GM12873 (cell line): ENCODE results near the gene TBX2.

Experiments used
- TF ChIP-seq, protein P1 (sequence below): IDR thresholded peaks from 2 replicates; pipeline ENCODE4 v1.5.1; 2012; ENCODE audit warnings: low read depth, mild to moderate bottlenecking, moderate library complexity, low read length, control low read depth; ENCODE audit not compliant: insufficient read depth; ENCODE audit errors: missing control alignments

Gene TBX2

DNA sequence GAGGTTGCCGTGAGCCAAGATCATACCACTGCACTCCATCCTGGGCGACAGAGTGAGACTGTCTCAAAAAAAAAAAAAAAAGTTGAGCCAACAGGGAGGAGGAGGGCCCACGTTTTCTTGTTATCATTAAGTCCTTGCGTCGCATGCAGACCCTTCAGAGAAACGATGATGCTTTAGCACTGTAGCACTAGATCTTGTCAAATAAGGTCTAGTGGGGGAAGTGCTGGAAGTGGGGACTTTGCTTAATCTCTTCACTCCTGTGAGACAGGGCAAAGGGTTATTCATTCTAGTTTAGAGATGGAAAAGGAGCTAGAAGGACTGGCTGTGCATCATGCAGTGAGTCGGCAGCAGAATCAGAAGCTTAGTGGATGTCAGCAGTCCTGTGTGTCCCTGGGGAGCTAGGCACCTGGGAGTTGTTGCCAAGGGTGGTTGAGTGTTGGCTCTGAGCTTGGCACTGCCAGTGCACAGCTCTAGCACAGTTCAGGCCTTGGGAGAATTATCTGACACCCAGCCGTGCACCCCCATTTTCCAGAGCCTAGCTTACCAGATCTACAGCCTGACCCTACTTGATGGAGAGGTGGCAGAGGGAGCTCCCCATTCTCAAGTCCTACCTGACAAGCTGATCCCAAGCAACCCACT lies 33.4 kb upstream of the TBX2 start:
- TF ChIP-seq, protein P1, sequence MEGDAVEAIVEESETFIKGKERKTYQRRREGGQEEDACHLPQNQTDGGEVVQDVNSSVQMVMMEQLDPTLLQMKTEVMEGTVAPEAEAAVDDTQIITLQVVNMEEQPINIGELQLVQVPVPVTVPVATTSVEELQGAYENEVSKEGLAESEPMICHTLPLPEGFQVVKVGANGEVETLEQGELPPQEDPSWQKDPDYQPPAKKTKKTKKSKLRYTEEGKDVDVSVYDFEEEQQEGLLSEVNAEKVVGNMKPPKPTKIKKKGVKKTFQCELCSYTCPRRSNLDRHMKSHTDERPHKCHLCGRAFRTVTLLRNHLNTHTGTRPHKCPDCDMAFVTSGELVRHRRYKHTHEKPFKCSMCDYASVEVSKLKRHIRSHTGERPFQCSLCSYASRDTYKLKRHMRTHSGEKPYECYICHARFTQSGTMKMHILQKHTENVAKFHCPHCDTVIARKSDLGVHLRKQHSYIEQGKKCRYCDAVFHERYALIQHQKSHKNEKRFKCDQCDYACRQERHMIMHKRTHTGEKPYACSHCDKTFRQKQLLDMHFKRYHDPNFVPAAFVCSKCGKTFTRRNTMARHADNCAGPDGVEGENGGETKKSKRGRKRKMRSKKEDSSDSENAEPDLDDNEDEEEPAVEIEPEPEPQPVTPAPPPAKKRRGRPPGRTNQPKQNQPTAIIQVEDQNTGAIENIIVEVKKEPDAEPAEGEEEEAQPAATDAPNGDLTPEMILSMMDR: no peak

DNA sequence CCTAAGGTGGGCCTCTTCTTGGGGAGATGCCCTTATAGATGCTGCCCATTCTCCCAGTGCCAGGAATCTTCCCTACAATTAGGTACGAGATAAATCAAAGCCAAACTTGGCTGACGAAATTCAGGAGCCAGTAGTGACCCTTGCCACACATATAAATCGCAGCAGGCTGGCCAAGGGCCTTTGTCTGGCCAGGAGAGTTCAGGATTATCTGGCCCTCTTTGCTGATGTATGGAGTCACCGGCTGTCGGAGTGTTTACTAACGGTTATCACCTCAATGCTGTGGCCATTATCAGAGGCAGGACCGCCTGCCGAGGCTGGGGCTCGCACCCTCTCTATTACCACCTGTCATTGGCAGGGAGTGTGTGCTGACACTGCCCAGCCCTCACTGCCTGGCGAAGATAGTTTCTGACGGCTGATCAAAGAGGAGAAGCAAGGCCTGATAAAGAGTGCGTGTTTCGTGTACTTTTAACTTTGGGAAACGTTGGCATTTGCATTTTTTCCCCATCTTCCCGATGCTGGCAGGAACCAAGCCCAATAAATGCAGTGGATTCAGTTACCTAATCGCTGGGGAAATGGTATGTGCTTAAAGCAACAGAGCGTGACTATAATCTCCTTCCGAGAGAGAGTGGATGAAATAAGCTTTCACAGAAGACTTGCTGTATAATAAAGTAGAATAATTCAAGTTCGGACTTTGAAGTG lies 32.8 kb upstream of the TBX2 start:
- TF ChIP-seq, protein P1: no peak

DNA sequence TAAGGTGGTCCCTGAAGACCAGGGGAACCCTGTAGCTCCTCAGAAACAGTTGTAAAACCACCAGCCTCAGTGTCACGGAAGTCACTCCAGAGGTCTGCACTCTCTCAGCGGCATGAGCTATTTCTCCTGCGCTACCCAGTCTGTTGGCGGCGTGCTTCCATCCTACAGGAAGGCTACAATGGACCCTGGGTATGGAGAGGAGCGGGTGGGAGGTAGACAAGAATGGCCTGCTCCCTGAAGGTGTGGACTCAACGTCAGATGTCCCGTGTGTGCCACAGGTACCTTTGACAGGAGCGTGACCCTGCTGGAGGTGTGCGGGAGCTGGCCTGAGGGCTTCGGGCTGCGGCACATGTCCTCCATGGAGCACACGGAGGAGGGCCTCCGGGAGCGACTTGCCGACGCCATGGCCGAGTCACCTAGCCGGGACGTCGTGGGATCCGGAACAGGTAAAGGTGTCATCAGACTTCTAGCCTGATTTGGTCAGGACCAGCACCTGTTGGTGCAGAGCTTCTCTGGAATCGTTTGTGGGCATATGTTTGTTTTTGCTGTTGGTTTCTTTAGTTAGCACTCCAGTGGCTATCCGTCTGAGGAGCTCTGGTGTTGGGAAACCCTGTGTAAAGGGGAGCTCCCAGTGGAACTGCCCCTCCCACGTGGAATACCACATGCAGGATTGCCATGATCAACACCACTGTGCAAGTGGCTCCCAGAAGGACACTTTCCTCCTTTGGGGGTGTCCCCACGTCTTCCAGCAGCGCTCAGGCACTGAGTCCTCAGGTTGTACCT lies 31.4 kb upstream of the TBX2 start:
- TF ChIP-seq, protein P1: no peak

DNA sequence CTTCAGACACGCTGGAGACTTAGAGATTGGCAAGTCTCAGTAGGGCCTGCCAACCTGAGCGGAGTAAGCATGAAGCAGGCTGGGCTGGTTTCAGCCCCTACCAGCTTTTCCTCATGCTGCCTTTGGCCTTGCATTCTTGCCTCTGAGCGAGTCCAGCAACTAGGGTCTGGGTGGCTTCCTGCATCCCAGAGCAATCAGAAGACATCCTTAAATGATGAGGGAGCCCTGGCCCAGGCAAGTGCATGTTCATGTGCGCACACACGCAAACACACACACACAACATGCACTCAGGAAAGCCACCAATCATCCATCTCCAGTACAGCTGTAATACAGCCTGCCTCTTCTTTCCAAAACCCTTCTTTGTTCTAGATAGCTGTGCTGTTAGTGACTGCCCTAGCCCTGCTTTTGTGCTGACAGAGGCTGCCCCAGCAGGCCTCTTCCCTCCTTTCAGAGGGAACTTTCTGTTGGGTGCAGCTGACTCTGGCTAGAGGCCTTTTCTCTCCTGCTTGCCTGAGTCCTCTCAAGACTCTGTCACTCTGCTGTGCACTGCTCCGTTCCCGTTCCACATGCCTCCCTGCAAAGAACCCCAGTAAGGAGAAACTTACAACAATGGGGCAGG lies 30.7 kb upstream of the TBX2 start:
- TF ChIP-seq, protein P1: no peak

DNA sequence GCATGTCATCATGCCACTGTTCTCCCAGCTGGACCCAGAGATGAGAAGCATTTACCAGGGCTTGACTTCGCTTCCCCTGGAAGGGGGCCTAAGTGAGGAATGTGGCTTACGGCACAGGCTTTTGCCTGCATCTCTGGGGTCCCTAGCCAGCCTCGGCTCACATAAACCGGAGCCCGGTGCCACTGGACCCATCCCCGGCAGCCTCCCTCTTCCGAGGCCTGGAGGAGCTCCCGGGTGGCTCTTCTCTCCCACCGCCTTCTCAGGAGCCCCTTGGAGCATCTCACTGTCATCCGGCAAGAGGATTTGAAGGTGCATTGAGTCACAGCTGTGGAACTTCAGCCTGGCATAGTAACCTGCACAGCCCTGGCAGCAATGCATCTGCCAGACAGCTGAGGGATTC lies 29.9 kb upstream of the TBX2 start:
- TF ChIP-seq, protein P1: no peak

DNA sequence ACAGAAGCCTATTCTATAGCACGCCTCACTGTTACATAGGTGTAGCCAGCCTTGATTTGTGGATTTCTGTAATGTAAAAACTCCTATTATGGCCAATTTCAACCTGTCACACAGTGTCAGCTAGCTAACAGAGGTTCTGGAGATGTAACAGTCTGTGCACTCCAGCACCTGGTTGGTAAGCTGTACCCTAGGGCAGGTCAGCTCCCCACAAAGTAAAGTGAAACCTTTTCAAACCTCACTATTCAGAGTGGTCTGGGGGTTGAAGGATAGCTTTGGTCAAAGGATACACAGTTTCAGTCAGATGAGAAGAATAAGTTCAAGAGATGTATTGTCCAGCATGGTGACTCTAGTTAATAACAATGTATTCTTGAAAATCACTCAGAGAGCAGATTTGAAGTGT lies 28.5 kb upstream of the TBX2 start:
- TF ChIP-seq, protein P1: no peak

DNA sequence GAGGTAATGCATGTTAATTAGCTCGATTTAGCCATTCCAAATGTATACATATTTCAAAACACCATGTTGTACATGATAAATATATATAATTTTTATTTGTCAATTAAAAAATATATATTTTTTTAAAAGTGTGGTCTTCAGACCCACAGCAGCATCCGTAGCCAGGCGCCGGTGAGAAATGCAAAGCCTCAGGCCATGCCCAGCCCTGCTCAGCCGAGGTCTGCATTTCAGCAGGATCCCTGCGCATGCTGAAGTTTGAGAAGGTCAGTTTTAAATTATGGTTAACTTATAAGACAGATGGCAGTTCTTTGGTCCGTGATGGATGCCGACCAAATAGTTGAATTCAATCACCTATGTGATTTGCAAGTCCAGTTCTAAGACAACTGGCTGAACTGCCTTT lies 28.0 kb upstream of the TBX2 start:
- TF ChIP-seq, protein P1: no peak
